Body of pancreas (tissue), 4 donors: ENCODE results near the gene ZNF787. TPM values are rescaled to one million over a fixed set of nuclear protein-coding genes. Genes with fewer than 3 reads are reported as not detected.
A peak's percentile ranks its signal among the peaks of the same experiment; 100 is the strongest.

Experiments
- ATAC-seq: fragments of 150-250 bp; one replicate; pipeline ENCODE4 v1.9.1; 2016
- DNase-seq, 4 donors: peaks; one replicate each; pipeline ENCODE4 v3.0.0-alpha.2; 2019
- H3K27ac ChIP-seq, 4 donors: fragments of 200-600 bp; sonication (generic); 1 replicate in 3 of 4; 2 replicates in 1 of 4; pipeline versions ENCODE4 v1.5.1 to v1.6.1; 2016 to 2019; ENCODE audit warnings: mild to moderate bottlenecking in 1 of 4, mixed read lengths in 1 of 4, moderate library complexity in 1 of 4
- H3K27me3 ChIP-seq, 2 donors: fragments of 200-600 bp; sonication (generic); one replicate each; pipeline ENCODE4 v1.6.0; 2016; ENCODE audit warnings: mild to moderate bottlenecking in 1 of 2
- H3K36me3 ChIP-seq, 2 donors: fragments of 200-600 bp; sonication (generic); replicated peaks in 1 of 2; 2 replicates each; pipeline ENCODE4 v1.5.1; 2016; ENCODE audit warnings: low read depth in 2 of 2; ENCODE audit not compliant: insufficient read depth in 1 of 2
- H3K4me1 ChIP-seq: fragments of 200-600 bp; sonication (generic); one replicate; pipeline ENCODE4 v1.6.0; 2016
- H3K4me3 ChIP-seq, 2 donors: fragments of 200-600 bp; sonication (generic); 1 replicate in 1 of 2; 2 replicates in 1 of 2; pipeline ENCODE4 v1.5.1; 2016 to 2019
- H3K9me3 ChIP-seq, 3 donors: fragments of 200-600 bp; sonication (generic); 1 replicate in 2 of 3; 2 replicates in 1 of 3; pipeline ENCODE4 v1.5.1; 2016
- CTCF ChIP-seq, 7 experiments: fragments of 450-650 bp in 4 of 7; fragments of 200-600 bp in 3 of 7; sonication (generic) in 3 of 7; IDR thresholded peaks; one replicate each; pipeline ENCODE4 v1.5.1; 2016 to 2019; ENCODE audit warnings: antibody characterized with exemption in 7 of 7
- POLR2A ChIP-seq, 3 donors: fragments of 450-650 bp; IDR thresholded peaks; one replicate each; pipeline ENCODE4 v1.6.1; 2016; ENCODE audit warnings: antibody characterized with exemption in 3 of 3, mild to moderate bottlenecking in 2 of 3
- WGBS, 2 donors: methylation state at CpG; one replicate each; pipeline ENCODE4 v1.1.5; 2017; 5-methylcytosine and 5-hydroxymethylcytosine counted together
- intact Hi-C: fragments of 100-400 bp; cut with DNase I; formaldehyde crosslinking; loops from one replicate; pipeline ENCODE4 v1.15.1; 2023
- total RNA-seq, 2 donors: library from RNA; depleted of rRNA; stranded (reverse); fragments of >200 nt; gene quantifications; one replicate each; pipeline ENCODE4 v1.1.0, GENCODE V29; 2016

The ZNF787 gene
- total RNA-seq, 2 donors from 2014 or later, result 12.7 to 21.1 TPM

- intact Hi-C loops, result loop anchor here (5.0 kb wide), 1 partner anchor 40 kb away; no protein-coding TSS in a partner anchor
- TF ChIP-seq POLR2A (IDR thresholded peaks at IDR 0.05), result no peak
- no peak for TF ChIP-seq CTCF (IDR thresholded peaks at IDR 0.05)
- DNase-seq (peak in 3 of 4 donors; percentile 42 to 52 (median 43)), ATAC-seq (peak; percentile 17)
- H3K4me3 ChIP-seq, result no peak overlapping the region
- WGBS, 2 donors, result 31% methylated on average over 21 of the region's 22 CpGs; no CpG with 5 or more reads in 1 of the 2 donors
- H3K4me1 ChIP-seq, result peaks cover 68% of the 10 kb centered on the region
- no peaks in the 10 kb centered on the region for H3K9me3 ChIP-seq
- no peaks in the 10 kb centered on the region for H3K27me3 ChIP-seq
- peaks cover 0 to 2% of the 10 kb centered on the region in 2 donors for H3K36me3 ChIP-seq
- peak overlapping the region; percentile 58 to 98 (median 94) for H3K27ac ChIP-seq
Observed at GRCh38 chr19:56147307-56147706, 26.2 kb upstream of the ZNF787 start.

- Histone ChIP-seq H3K9me3 (no peaks in the 10 kb centered on the region), H3K27ac (peak overlapping the region; percentile 58 to 98 (median 94)), H3K4me1 (peaks cover 68% of the 10 kb centered on the region), H3K27me3 (no peaks in the 10 kb centered on the region), H3K36me3 (peaks cover 0 to 2% of the 10 kb centered on the region in 2 donors), H3K4me3 (no peak overlapping the region)
- TF ChIP-seq POLR2A (IDR thresholded peaks at IDR 0.05) (peak in 2 of 3 donors; percentile 52 to 53), CTCF (IDR thresholded peaks at IDR 0.05) (no peak)
- WGBS, 2 donors, result 46 to 57% methylated on average over 2 to 28 of the region's 31 CpGs
- peak; percentile 57 to 73 (median 68) for DNase-seq
- intact Hi-C loops, result loop anchor here (5.0 kb wide), 1 partner anchor 40 kb away; no protein-coding TSS in a partner anchor
- peak; percentile 21 for ATAC-seq
Observed at GRCh38 chr19:56146904-56147303, 25.8 kb upstream of the ZNF787 start.

- intact Hi-C loops, result loop anchor here (5.0 kb wide), 1 partner anchor 38 kb away; no protein-coding TSS in a partner anchor
- no peak overlapping the region for H3K4me3 ChIP-seq
- H3K36me3 ChIP-seq, result peaks cover 0 to 2% of the 10 kb centered on the region in 2 donors
- peak; percentile 60 to 84 (median 68) for DNase-seq
- 49 to 71% methylated on average over 4 to 10 of the region's 10 CpGs for WGBS, 2 donors
- no peaks in the 10 kb centered on the region for H3K9me3 ChIP-seq
- TF ChIP-seq CTCF (IDR thresholded peaks at IDR 0.05) (peak in 1 of 7 experiments; percentile 3), POLR2A (IDR thresholded peaks at IDR 0.05) (peak in 2 of 3 donors; percentile 57 to 73)
- no peak for ATAC-seq
- no peaks in the 10 kb centered on the region for H3K27me3 ChIP-seq
- H3K4me1 ChIP-seq, result peaks cover 66% of the 10 kb centered on the region
- H3K27ac ChIP-seq, result peak overlapping the region; percentile 40 to 98 (median 94)
Observed at GRCh38 chr19:56145698-56146097, 24.6 kb upstream of the ZNF787 start.

GRCh38 chr19:56144831-56145230 lies 23.7 kb upstream of the ZNF787 start:
- no peaks in the 10 kb centered on the region for H3K27me3 ChIP-seq
- WGBS, 2 donors, result 73 to 82% methylated on average over 10 to 12 of the region's 12 CpGs
- peak overlapping the region; percentile 56 to 98 (median 94) for H3K27ac ChIP-seq
- TF ChIP-seq POLR2A (IDR thresholded peaks at IDR 0.05) (no peak), CTCF (IDR thresholded peaks at IDR 0.05) (no peak)
- H3K4me1 ChIP-seq, result peaks cover 73% of the 10 kb centered on the region
- DNase-seq, result peak in 1 of 4 donors; percentile 42
- H3K4me3 ChIP-seq, result no peak overlapping the region
- H3K9me3 ChIP-seq, result no peaks in the 10 kb centered on the region
- intact Hi-C loops, result loop anchor here (5.0 kb wide), 1 partner anchor 38 kb away; no protein-coding TSS in a partner anchor
- H3K36me3 ChIP-seq, result peaks cover 0 to 2% of the 10 kb centered on the region in 2 donors
- no peak for ATAC-seq

- intact Hi-C loops, result no loop called here
- WGBS, 2 donors, result 26 to 48% methylated on average over 4 to 6 of the region's 6 CpGs
- Histone ChIP-seq H3K27ac (peak overlapping the region; percentile 56 to 98 (median 94)), H3K27me3 (no peaks in the 10 kb centered on the region), H3K4me1 (peaks cover 78% of the 10 kb centered on the region), H3K36me3 (no peaks in the 10 kb centered on the region), H3K9me3 (no peaks in the 10 kb centered on the region), H3K4me3 (no peak overlapping the region)
- TF ChIP-seq CTCF (IDR thresholded peaks at IDR 0.05), result no peak
- no peak for TF ChIP-seq POLR2A (IDR thresholded peaks at IDR 0.05)
- ATAC-seq, result no peak
- DNase-seq, result peak; percentile 47 to 73 (median 64)
Observed at GRCh38 chr19:56144376-56144775, 23.3 kb upstream of the ZNF787 start.
